HG02610 (cell line): ENCODE measurements around the gene AIMP1.
"Not testable (repeated sequence)": the region's sequence is repeated elsewhere in the genome, so short reads cannot be mapped to it uniquely, and the experiment has no call there.

Experiments used
- ATAC-seq: cut with Tn5 transposase; IDR thresholded peaks from one replicate; pipeline ENCODE4 v1.9.1; 2021; ENCODE audit warnings: mild to moderate bottlenecking, moderate library complexity; ENCODE audit not compliant: unreplicated experiment

The AIMP1 gene

DNA sequence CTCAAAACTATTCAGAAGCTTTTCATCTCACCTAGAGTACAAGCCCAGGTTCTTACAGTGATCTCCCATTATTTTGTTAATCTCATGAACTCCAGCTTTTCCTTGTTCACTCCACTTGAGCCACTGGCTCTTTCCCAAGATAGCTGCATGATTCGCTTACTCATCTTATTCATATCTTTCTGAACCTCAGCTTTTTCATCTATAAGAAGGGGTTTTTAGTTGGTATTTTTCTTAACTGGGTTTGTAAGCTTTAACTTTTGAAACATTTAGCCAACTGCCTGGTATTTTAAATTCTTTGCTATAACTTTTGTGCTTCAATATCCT, 28.3 kb downstream of the AIMP1 start:
- no peak for ATAC-seq

DNA sequence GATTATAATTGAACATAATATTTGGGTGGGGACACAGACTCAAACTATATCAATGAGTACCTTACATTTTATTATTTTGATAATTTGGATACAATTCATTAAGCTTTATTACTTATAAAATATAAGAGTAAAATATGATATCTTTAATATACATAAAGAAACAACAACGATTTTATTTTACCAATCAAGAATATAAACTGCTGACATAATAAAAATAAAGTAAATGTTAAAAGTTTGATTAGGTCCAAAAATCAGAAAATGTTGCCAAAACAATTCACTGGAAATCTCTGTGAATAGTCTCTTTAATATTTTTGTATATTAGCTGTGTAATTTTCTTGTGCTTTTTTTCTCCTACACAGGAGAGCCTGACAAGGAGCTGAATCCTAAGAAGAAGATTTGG, 30.8 kb downstream of the AIMP1 start:
- ATAC-seq, result no peak

DNA sequence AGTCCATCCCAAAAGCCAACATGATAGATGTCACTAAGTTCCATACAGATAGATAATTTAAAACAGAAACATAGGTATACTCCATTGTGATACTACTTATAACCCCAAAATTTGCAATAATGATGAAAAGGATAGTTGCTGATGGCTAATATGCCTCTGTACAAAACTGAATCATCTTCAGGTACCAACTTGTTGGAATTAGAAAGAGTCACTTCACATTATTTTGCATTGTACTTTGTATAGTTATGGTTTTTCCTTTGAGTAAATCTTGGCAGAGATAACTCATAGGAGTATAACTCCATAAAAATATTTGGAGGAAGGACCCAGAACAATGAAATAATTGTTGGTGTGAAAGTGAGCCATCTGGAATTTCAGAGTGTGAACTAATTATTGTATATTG, 34.7 kb downstream of the AIMP1 start:
- no peak for ATAC-seq

DNA sequence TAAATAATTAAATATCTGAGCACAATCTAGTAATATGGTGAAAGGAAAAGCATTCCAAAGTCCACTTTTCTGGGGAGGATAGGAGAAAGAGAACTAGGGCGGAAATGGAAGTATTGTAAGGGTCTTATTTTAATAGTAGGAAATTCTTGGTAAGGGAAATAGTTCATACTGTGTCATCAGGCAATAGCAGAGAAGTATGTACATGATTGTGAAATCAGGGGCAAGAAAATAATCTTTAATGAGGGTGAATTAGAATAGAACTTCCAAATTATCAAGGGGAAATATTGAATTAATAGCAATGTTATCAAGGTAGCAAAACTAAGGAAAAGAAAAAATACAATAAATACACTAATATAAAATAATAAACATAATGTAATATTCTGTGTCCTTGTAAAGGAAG, 37.4 kb downstream of the AIMP1 start:
- ATAC-seq, result no peak

DNA sequence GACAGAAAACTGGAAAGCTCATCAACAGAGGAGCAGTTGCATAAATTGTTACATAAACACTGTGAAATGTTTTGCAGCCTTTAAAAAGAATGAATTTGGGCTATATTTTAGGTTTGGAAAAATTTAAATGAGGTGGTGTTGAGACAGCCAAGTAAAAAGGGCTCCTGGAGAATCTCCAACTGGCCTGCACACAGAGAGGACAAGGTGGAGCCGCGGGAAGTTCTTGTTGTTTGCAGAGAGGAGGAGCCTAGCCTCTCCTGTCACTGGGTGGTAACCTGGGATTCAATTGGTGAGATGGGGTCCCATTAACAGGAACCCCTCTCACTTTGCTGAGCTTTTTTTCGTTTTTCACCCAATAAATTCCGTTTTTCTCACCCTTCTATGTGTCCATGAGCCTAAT, 38.8 kb downstream of the AIMP1 start:
- no peak for ATAC-seq

DNA sequence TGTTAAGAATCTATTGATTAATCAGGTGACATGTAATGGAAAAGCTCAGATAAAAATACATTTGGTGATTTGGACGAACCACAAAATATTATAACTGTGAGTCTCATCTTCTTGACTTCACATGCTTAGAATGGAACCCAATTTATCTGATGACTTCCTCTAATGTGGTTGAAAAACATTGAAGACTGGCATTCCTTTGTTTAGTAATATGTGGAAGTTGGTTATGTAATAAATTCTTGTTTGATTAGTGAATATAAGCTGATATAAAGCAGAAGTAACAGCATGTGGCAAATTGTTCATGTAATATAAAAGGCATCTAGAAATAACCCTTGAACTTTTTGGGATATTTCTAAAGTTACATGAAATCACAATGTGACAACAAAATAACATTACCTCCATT, 42.5 kb downstream of the AIMP1 start:
- ATAC-seq, result no peak

DNA sequence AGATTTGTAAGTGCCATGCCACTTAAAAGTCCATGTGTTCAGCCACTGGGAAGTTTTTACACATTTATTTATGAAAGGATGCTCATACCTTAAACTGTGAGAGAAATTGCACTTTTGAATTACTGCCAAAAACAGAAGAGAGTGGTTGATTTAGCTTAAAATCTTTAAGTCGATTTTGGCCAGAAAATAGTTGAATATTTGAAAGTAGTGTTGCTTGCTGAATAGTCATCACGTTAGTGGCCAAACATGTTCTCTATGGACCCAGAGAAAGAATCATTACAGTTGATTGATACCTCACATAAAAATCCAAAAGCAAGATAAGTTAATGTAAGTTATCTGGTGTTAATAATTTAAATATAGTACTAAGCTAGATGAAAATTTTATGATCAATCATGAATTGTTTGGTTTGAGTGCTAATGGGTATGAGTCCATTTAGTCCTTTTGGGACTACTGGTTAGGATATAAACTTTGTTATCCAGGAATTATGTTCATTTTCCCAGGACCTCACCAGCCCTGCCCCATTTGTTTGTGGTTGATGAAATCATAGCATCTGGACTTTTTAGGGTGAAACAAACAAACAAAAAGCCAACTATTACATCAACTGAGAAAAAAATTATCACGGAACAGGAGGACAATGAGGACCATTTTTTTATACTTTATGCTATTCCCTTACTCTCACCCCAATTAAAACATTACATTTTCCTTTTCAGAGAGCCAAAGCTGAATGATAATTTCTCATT, 45.9 kb downstream of the AIMP1 start:
- no peak for ATAC-seq

DNA sequence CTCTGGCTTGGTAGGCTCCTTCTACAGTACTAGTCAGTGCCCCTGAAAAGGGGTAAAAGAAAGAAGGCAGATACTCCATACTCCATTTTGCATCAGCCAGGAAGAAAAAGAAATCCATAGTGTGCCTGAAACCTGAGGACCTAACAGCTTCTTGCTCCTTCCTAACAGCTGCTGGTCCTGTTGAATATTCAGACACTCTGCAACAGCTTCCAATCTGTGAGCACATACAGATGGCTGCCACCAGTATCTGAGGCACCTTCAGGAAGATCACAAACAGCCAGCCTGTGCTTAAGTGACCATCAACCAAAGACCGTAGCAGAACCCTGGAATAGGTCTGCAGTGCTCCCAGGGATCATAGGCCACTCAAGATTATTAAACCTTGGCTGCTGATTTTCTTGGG, 47.9 kb downstream of the AIMP1 start:
- no peak for ATAC-seq

DNA sequence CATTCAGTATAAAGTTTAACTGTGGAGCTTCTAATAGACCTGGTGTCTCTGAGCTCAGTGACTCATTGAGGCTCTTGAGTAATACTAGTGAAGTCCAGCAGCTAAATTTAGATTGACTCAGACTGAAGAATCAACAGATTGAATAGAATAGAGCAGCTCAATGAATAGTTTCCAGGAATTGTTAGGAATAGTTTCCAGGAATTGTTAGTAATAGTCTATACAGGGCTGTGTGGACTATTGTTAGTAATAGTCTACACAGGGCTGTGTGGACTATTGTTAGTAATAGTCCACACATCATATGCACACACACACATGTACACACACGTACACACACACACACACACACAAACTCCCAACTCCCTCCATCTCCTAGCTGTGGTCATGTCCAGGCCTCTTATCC, 49.3 kb downstream of the AIMP1 start:
- no peak for ATAC-seq

DNA sequence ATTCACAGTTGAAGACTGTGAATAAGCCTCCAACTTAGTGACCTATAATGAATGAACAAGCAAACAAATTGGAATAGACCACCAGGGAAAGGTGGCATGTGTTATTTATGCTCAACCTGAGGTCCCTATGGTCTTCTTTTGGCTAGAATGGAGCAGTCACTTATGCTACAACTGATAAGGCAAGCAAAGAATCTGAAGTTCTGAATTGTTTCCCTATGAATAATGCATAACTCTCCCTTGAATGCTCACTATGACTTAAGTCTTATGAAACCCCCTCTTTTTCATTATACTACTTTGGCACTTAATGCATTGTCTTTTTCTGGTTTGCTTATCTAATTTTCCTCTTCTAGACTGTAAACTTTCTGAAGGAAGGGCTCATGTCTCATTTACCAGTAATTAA, 49.7 kb downstream of the AIMP1 start:
- ATAC-seq, result no peak

DNA sequence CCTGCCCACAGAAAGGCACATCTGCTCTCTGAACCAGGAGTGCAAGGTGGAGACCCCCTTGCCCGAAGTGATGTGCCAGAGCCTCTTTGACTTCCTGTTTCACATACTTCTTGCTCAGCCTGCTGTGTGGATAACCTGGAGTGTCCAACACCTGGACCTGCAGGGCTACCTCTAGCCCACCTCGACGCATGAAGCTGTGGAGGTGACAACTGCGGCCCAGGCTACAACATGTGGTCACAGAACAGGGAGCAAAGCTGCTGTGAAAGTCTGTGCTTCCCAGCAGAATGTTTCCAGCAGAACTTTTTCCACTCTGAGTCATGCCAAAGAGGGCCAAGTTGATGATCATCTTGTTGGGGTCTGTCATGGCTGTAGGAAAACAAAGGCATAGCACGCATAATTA, 50.7 kb downstream of the AIMP1 start:
- ATAC-seq, result no peak

DNA sequence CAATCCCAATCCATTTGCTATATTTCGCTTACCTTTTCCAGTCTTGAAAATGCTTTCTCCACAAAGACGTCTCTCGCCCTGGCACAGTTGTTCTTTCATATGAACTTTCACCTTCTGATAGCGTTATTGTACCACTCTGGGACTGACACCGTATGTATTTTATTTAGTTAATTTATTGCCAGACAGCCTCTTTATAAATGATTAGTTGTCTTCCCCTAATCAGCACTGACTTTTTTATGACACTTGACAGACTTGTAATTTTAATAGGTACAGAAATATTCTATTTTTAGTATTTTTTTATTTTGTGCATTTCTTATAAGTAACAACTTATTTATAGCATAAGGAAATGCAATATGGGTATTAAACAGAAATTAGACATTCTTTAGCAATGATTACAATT, 52.3 kb downstream of the AIMP1 start, which contains the start of gene GIMD1:
TSS of gene GIMD1 (minus strand) at position 101 of the 400 bp plus-strand sequence. CDS start 1,343 bp downstream, outside the sequence.
- no peak for ATAC-seq

DNA sequence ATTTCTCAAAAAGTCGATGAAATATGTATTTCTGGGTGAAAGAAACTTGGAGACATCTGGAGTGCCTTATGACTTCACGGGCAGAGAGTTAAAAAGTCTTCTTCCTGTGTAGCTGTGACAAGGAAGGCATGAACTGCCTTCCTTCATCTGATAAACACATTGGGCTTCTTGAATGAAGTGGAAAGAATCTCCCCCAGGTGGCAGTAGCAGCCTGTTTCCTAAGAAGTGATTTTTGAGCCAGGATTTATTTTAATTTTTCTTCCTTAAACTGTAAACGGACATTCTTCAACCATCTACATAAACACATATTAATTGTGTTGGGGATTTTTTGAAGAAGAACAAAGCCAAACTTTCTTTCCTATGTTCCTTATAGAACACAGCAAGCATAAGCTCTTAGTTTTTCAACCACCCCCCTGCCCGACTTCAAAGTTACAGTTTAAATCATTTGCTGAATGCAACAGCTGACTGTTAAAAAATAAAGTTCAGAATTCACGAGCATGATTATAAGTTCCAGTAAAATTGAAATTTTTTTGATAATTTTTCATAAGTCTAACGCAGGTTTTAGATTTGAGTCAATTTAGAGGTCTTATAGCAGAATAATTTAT, 53.2 kb downstream of the AIMP1 start:
- peak; percentile 64 for ATAC-seq

DNA sequence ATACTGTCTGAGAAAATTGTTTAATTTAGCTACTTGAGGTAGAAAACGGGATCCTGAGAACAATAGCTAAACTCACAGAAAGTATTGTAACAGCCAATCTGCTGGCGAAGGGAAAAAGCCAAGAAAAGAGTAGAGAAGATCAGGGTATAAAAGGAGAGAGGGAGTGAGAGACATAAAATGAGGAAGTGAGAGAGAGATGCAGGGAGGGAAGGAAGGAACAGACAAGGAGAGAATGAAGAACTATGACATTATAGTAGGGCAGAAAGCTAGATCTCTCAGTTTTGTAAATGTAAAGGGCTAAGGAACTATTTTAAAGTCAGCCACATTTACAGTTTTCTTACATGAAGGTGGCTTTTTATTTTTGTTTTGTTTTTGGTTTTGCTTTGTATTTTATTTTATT, 53.9 kb downstream of the AIMP1 start:
- no peak for ATAC-seq

DNA sequence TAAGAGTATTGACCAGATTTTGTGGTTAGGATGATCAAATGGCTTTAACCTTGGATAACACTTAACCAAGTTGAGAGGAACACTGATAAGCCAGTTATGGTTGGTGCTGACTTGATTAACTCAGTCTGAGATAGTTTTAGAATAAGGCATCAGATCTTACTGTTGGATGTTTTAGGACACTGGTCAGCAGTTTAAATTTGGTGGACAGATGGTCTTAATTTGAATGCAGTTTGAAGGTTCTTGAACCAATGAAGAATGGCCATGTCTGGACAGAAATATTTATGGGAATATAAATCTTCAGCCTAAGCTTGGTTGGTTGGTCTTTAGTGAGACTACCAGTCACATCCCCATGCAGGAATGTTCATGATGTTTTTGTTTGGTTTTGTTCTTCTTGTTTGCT, 54.8 kb downstream of the AIMP1 start:
- ATAC-seq, result no peak

DNA sequence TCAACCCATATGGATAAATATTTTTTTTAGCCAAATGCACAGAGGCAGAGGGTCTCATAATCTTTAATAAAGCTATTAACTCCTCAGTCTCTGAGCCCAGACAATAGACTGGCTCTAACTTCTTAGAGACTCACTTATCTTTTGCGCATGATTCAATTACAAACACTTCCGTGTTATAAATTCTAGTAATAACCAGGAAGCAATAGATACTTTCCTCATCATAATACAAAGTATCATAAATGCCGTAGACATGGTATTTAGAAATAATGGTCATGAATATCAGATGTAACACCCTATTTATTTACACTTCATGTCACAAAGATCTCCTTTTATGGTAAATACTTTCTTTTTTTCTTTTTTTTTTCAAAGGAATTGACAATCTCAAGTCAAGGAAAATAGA, 56.7 kb downstream of the AIMP1 start:
- ATAC-seq, result no peak

DNA sequence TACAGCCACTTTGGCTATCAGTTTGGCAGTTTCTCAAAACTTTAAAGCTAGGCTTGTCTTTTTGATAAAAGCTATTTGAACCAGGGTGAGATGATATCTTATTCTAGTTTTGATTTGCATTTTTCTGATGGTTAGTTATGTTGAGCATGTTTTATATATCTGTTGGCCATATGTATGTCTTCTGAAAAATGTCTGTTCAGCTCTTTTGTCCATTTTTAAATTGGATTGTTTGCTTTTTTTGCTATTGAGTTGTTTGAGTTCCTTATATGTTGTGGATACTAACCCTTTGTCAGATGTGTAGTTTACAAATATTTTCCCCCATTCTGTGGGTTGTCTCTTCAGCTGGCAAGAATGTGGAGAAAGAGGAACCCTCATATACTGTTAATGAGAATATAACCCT, 63.8 kb downstream of the AIMP1 start:
- no peak for ATAC-seq

DNA sequence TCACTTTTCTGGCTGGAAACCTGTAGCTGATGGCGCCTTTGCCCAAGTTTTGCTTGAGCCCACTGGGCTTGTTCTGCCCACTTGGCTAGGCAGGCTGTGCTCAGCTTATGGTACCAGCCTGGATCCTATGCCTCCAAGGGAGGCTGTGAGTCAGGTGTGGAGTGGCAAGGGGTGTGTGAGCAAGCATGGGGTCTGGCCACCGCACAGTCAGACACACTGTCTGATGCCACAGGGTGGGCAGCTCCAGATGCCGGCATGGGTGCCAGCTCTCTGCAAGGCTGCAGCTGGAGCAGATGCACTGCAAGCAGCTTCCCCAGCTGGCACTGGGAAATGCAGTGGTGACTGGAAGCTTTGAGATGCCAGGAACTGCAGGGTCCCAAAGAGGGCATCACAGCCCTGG, 68.5 kb downstream of the AIMP1 start:
- ATAC-seq, result no peak

DNA sequence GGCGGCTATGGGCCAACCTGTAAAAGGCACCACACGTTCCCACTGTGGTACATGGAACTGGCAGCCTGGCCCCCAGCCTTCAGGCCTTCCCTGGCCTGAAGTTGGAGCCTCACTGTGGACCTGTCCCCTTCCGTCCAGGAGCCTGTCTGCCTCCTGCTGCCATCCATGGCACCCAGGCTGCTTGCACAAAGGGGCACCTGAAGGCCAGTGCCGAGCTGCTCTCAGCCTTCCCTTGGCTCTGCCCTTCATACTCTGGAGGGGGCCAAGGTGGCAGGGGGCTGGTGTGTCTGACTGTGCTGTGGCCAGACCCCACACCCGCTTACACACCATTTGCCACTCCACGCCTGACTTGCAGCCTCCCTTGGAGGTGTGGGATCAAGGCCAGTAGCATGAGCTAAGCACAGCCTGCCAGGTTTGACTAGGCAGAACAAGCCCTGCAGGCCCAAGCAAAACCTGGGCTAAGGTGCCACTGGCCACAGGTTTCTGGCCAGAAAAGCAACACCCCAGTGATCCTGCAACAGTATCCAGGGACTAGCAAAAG, 69.6 kb downstream of the AIMP1 start:
- ATAC-seq, result no peak

DNA sequence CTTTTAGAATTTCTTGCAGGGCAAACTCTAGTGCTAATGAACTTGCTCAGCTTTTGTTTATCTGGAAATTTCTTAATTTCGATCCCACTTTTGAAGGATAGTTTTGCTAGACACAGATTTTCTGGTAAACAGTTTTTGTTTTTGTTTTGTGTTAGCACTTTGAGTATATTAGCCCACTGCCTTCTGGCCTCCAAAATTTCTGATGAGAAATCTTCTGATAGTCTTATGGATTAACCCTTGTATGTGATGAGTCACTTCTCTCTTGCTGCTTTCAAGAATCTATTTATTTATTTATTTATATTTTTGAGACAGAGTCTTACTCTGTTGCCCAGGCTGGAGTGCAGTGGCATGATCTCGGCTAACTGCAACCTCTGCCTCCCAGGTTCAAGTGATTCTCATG, 79.2 kb downstream of the AIMP1 start:
- no peak for ATAC-seq

DNA sequence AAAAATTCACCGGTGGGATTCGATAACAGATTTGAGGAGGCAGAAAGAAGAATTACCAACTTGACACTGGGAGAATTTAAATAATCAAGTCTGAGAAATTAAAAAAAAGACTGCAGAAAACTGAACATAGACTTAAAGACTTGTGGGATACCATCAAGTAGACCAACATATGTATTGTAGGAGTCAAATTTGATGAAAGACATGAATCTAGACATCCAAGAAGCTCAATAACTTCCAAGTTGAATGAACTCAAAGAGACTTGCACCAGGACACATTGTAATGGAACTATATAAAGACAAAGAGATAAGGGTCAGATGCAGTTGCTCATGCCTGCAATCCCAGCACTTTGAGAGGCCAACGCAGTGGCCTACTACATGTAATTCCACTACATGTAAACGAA, 82.5 kb downstream of the AIMP1 start:
- not testable (repeated sequence) for ATAC-seq
